IPS-18a (cell line): ENCODE measurements around the gene PTPN5.
"Not testable (repeated sequence)": the region's sequence is repeated elsewhere in the genome, so short reads cannot be mapped to it uniquely, and the experiment has no call there.

ENCODE experiments used
- H3K27ac ChIP-seq: one replicate; pipeline ENCODE4 v1.5.1; 2013; ENCODE audit warnings: low read length
- H3K27me3 ChIP-seq: one replicate; pipeline ENCODE4 v1.6.1; 2013; ENCODE audit warnings: mild to moderate bottlenecking, low read length; ENCODE audit not compliant: control insufficient read depth, insufficient read depth
- H3K36me3 ChIP-seq: one replicate; pipeline ENCODE4 v1.6.1; 2013; ENCODE audit warnings: low read depth, low read length; ENCODE audit not compliant: control insufficient read depth
- H3K4me1 ChIP-seq: one replicate; pipeline ENCODE4 v1.6.1; 2013; ENCODE audit warnings: low read depth, low read length; ENCODE audit not compliant: control insufficient read depth
- H3K4me3 ChIP-seq: one replicate; pipeline ENCODE4 v1.5.1; 2013; ENCODE audit warnings: low read length
- H3K9ac ChIP-seq: one replicate; pipeline ENCODE4 v1.6.1; 2013; ENCODE audit warnings: mild to moderate bottlenecking, low read length, moderate library complexity
- H3K9me3 ChIP-seq: one replicate; pipeline ENCODE4 v1.6.1; 2013; ENCODE audit warnings: low read depth, low read length; ENCODE audit not compliant: control insufficient read depth

Gene PTPN5

GRCh38 chr11:18791207-18791968 is at the start of gene PTPN5:
Gene PTPN5 (minus strand): TSS chr11:18791798. CDS start chr11:18771958, 19,840 bp downstream.
- Histone ChIP-seq H3K9ac (peak within 1 kb of the TSS; percentile 58), H3K4me1 (no peaks in the 10 kb centered on the region), H3K9me3 (no peaks in the 10 kb centered on the region), H3K4me3 (peak within 1 kb of the TSS; percentile 76), H3K27me3 (peaks cover 32% of the 10 kb centered on the region), H3K36me3 (no peaks in the 10 kb centered on the region), H3K27ac (no peak within 1 kb of the TSS)

DNA sequence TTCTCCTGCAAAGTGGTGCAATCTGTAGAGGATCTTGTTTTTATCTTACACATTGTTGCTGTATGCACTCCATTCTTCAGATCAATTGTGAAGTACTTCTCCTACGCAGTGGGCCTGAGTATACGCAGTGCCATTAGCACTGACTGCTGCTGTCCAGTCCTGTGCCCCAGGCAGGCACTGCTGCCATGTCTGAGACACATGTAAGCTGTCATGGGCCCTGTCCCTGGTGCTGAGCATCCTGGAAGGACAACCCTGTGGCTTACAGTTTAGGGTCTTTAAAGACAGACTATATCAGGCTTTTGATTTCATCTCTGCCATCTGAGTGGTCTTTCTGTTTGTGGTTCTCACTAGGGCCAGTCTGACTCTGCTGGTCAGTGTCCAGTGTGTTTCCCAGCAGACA is 44.8 kb upstream of the PTPN5 start:
- Histone ChIP-seq H3K4me1 (no peaks in the 10 kb centered on the region), H3K9me3 (no peaks in the 10 kb centered on the region), H3K4me3 (no peak overlapping the region), H3K9ac (no peak overlapping the region), H3K27ac (no peak overlapping the region), H3K27me3 (no peaks in the 10 kb centered on the region), H3K36me3 (no peaks in the 10 kb centered on the region)

GRCh38 chr11:18834754-18835466 is 43.3 kb upstream of the PTPN5 start:
- H3K36me3 ChIP-seq, result no peaks in the 10 kb centered on the region
- no peak overlapping the region for H3K27ac ChIP-seq
- no peaks in the 10 kb centered on the region for H3K27me3 ChIP-seq
- H3K9ac ChIP-seq, result no peak overlapping the region
- no peaks in the 10 kb centered on the region for H3K9me3 ChIP-seq
- no peak overlapping the region for H3K4me3 ChIP-seq
- no peaks in the 10 kb centered on the region for H3K4me1 ChIP-seq

- not testable (repeated sequence) for H3K4me1 ChIP-seq, H3K27me3 ChIP-seq, H3K9me3 ChIP-seq, H3K36me3 ChIP-seq, H3K9ac ChIP-seq, H3K4me3 ChIP-seq, H3K27ac ChIP-seq
Observed at GRCh38 chr11:18820160-18820559, 28.6 kb upstream of the PTPN5 start.

DNA sequence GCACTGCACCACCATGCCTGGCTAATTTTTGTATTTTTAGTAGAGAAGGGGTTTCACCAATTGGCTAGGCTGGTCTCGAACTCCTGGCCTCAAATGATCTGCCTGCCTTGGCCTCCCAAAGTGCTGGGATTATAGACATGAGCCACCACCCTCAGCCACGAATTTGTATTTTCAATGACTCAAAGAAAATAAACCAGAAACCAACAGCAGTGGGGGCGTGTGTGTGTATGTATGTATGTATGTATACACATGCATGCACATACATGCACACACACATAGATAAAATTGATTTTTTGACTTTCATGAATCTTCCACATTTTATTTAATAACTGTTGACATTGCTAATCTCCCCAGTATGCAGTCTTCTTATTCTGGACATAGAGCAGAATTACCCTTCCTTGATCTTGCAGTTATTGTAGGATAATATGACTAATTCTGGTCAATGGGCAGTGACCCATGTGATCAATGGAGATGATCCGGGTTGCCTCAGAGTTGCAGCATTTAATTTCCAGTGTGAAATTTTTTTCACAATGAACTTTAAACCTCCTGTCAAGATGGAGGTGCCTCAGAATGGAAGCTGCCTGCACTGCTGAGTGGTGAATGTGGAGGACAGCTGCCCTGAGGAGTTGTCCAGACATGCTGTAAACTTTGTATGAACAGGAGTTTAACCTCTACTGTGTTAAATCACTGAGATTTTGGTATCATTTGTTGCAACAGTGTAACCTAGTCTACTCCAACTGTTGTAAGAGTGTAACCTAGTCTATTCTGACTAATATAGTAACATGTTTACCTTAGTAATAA is 12.8 kb upstream of the PTPN5 start:
- no peak overlapping the region for H3K27ac ChIP-seq

DNA sequence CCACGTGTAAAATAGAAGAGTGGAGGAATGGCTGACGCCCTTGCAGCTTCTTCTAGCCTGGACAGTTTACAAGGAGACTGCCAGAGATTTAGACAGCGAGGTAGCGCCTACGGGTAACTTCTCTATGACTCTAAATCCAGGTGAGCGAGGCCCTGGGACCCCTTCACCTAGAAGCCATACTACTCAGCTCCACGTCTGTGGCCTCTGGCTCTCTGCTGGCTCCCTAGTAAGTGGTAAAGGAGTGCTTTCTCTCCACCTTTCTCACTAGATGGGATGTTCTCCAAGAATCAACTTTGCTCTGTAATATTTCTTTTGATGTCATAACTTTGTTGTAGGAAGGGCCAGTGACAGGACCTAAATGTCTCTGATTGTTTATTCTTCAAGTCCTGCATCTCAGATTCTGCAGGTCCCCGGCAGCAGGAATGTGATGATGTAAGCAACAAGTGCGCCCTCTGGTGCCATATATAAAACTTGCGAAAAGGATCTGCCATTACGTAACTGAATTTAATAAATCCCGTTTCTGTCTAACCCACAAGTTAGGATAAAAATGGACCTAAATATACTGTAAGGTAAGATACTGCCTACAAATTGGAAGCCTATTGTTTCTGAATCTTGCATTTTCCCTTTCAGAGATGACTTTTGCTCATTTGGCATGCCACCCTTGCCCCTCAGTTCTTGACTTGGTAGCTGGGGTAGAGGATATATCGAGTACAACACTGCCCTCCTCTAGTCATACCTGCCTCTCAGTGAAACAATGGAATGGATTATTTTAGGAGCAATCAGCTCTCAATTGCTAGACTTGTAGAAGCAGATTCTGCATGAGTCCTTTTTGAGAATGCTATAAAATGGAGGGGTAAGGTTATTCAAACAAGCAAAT is 11.0 kb upstream of the PTPN5 start:
- Histone ChIP-seq H3K4me3 (no peak overlapping the region), H3K27me3 (no peaks in the 10 kb centered on the region), H3K9ac (no peak overlapping the region), H3K27ac (no peak overlapping the region), H3K9me3 (no peaks in the 10 kb centered on the region), H3K36me3 (no peaks in the 10 kb centered on the region), H3K4me1 (no peaks in the 10 kb centered on the region)

More for the DNA sequence above, 12.8 kb upstream of the PTPN5 start:
- no peaks in the 10 kb centered on the region for H3K9me3 ChIP-seq
- no peak overlapping the region for H3K4me3 ChIP-seq
- H3K9ac ChIP-seq, result no peak overlapping the region
- H3K4me1 ChIP-seq, result no peaks in the 10 kb centered on the region
- H3K36me3 ChIP-seq, result no peaks in the 10 kb centered on the region
- H3K27me3 ChIP-seq, result no peaks in the 10 kb centered on the region

DNA sequence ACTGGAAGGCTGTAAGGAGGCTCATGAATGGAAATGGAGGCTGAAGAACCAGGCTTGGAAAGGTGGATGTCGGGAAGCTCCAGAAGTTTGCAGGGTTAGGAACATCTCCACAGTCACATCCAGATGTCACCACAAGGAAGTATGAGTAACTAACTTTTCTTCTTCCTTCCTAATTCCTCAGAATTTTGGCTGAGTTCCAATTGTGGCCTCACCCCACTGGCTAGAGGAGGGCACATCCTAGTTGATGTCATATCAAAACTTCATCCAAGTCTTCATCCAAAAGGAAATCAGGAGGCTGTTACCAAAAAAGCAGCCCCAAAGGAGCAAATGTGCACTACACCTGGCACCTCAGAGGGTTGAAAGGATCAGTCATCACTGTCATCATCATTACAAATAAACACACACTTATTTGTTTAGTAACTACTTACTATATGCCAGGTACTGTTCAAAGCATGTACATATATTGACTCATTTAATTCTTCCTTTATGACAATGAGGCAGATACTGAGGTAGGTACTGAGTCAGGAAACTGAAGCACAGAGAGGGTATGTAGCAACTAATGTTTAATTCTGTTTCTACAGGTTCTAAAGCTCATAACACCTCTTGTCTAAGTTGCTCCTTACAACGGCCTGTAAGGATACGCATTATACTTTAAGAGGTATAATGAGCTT is 7.3 kb upstream of the PTPN5 start:
- Histone ChIP-seq H3K4me3 (no peak overlapping the region), H3K9me3 (no peaks in the 10 kb centered on the region), H3K27me3 (no peaks in the 10 kb centered on the region), H3K27ac (no peak overlapping the region), H3K36me3 (no peaks in the 10 kb centered on the region), H3K9ac (no peak overlapping the region), H3K4me1 (no peaks in the 10 kb centered on the region)

DNA sequence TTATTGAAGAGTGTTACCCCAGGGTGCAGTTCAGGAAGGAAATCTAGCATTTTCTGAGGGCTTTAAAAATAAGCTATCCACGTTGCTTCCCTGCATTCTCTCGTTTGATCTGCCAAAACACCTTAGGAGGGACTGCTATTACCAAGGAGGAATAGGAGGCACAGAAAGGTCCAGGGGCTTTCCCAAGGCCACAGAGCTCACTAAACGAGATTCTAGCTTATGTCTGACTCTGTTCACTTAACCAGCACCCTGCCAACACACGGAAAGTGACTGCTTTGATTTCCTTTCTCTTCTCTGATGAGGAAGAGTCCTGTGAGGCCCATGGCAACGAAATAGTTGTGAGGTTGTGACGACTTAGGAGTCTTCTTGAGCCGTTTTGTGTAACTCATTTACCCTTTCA is 3.4 kb upstream of the PTPN5 start:
- Histone ChIP-seq H3K27me3 (peaks cover 27% of the 10 kb centered on the region), H3K27ac (no peak overlapping the region), H3K4me3 (no peak overlapping the region), H3K9ac (no peak overlapping the region), H3K36me3 (no peaks in the 10 kb centered on the region), H3K9me3 (no peaks in the 10 kb centered on the region), H3K4me1 (no peaks in the 10 kb centered on the region)

- H3K27ac ChIP-seq, result no peak overlapping the region
- no peaks in the 10 kb centered on the region for H3K36me3 ChIP-seq
- peak overlapping the region; percentile 76 for H3K4me3 ChIP-seq
- H3K9ac ChIP-seq, result no peak overlapping the region
- no peaks in the 10 kb centered on the region for H3K4me1 ChIP-seq
- no peaks in the 10 kb centered on the region for H3K9me3 ChIP-seq
- H3K27me3 ChIP-seq, result peaks cover 32% of the 10 kb centered on the region
Observed at GRCh38 chr11:18792827-18793226, 1.2 kb upstream of the PTPN5 start.

DNA sequence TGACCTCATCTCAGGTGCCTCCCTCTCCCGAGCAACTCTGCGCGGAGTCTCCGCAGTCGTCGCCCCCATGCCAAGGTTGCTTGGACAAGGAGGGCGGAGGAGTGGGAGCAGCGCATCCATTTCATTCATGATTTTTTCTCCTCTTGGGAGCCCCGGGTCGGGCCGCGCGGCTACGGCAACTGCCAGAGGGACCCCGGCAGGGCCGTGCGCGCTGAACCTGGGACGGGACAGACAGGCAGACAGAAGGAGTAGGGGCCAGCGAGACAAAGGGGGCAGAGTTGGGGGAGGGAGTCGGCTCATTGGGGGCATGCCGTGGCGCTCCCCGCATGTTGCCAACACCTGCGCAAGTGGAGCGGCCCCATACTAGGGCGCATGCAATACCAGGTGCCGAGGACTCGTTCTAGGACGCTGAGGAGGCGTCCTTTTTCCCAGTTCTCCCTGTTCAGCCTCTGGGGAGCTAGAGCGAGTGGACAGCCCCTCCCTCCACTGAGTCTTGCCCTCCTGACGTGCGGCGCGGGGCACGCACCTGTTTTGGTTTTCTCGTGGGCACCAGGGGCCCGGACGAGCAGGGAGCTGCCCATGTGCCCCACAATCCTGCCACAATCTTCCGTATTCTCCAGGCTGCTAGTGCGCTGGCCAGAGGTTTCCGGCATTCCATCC is 501 bp upstream of the PTPN5 start:
- Histone ChIP-seq H3K36me3 (no peaks in the 10 kb centered on the region), H3K9me3 (no peaks in the 10 kb centered on the region), H3K27ac (no peak overlapping the region), H3K4me3 (peak overlapping the region; percentile 76), H3K9ac (peak overlapping the region; percentile 58), H3K4me1 (no peaks in the 10 kb centered on the region), H3K27me3 (peaks cover 32% of the 10 kb centered on the region)
